ENCODE results near the gene B3GALT4. TPM values are rescaled to one million over a fixed set of nuclear protein-coding genes. Genes with fewer than 3 reads are reported as not detected.

B3GALT4 gene
- total and polyA plus RNA-seq, 2 of the 13 experiments (the other 11 are each of a cell fraction or from before 2014, with no cell fraction given): 0.04 to 0.27 TPM

DNA sequence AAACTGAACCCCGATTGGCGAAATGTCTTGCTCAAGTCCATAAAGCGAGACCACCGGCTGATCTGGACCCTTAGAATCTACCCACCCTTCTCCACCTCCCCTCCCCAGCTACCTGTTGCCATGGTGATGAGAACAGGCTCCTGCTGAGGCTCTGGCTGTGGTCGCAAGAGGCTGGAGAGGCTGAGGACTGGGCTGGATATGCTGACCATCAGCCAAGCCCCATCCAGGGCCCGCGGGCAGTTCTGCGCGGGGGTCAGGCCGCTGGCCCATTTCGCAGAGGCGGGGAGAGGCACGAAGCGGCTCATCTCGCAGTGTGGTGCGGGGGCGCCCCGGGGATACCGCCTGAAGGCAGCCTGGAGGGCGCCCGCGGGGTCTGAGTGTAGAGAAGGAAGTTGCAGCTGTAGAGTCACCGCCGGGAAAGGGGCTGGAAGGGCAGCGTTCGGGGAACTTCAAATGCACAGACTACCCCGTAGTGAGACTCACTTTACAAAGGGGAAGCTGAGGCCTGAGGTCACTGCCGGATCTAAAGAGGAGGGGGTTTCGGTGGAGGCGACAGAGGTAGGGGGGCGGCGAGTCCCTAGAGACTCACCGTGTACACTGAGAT, 36.3 kb downstream of the B3GALT4 start (continued):
- TF ChIP-seq POLR2AphosphoS2 (IDR thresholded peaks at IDR 0.05; ENCODE audit: low read depth, low read length): no peak
- 0 out of 2 replicates have a peak, but pooled peaks have one; percentile 20 for TF ChIP-seq ZNF281 (CRISPR knock-in tag; IDR thresholded peaks at IDR 0.05; ENCODE audit: borderline replicate concordance)
- TF ChIP-seq ELK4 (CRISPR knock-in tag; IDR thresholded peaks at IDR 0.05; ENCODE audit: borderline replicate concordance): no peak
- TF ChIP-seq ZKSCAN5 (CRISPR knock-in tag; IDR thresholded peaks at IDR 0.05): 0 out of 2 replicates have a peak, but pooled peaks have one; percentile 15
- TF ChIP-seq, protein P1, sequence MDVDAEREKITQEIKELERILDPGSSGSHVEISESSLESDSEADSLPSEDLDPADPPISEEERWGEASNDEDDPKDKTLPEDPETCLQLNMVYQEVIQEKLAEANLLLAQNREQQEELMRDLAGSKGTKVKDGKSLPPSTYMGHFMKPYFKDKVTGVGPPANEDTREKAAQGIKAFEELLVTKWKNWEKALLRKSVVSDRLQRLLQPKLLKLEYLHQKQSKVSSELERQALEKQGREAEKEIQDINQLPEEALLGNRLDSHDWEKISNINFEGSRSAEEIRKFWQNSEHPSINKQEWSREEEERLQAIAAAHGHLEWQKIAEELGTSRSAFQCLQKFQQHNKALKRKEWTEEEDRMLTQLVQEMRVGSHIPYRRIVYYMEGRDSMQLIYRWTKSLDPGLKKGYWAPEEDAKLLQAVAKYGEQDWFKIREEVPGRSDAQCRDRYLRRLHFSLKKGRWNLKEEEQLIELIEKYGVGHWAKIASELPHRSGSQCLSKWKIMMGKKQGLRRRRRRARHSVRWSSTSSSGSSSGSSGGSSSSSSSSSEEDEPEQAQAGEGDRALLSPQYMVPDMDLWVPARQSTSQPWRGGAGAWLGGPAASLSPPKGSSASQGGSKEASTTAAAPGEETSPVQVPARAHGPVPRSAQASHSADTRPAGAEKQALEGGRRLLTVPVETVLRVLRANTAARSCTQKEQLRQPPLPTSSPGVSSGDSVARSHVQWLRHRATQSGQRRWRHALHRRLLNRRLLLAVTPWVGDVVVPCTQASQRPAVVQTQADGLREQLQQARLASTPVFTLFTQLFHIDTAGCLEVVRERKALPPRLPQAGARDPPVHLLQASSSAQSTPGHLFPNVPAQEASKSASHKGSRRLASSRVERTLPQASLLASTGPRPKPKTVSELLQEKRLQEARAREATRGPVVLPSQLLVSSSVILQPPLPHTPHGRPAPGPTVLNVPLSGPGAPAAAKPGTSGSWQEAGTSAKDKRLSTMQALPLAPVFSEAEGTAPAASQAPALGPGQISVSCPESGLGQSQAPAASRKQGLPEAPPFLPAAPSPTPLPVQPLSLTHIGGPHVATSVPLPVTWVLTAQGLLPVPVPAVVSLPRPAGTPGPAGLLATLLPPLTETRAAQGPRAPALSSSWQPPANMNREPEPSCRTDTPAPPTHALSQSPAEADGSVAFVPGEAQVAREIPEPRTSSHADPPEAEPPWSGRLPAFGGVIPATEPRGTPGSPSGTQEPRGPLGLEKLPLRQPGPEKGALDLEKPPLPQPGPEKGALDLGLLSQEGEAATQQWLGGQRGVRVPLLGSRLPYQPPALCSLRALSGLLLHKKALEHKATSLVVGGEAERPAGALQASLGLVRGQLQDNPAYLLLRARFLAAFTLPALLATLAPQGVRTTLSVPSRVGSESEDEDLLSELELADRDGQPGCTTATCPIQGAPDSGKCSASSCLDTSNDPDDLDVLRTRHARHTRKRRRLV (CRISPR knock-in tag; IDR thresholded peaks at IDR 0.05): no peak
- TF ChIP-seq, protein P2, sequence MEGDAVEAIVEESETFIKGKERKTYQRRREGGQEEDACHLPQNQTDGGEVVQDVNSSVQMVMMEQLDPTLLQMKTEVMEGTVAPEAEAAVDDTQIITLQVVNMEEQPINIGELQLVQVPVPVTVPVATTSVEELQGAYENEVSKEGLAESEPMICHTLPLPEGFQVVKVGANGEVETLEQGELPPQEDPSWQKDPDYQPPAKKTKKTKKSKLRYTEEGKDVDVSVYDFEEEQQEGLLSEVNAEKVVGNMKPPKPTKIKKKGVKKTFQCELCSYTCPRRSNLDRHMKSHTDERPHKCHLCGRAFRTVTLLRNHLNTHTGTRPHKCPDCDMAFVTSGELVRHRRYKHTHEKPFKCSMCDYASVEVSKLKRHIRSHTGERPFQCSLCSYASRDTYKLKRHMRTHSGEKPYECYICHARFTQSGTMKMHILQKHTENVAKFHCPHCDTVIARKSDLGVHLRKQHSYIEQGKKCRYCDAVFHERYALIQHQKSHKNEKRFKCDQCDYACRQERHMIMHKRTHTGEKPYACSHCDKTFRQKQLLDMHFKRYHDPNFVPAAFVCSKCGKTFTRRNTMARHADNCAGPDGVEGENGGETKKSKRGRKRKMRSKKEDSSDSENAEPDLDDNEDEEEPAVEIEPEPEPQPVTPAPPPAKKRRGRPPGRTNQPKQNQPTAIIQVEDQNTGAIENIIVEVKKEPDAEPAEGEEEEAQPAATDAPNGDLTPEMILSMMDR (CRISPR knock-in tag; IDR thresholded peaks at IDR 0.05): 0 out of 2 replicates have a peak, but pooled peaks have one; percentile 26
- TF ChIP-seq SP2 (CRISPR knock-in tag; IDR thresholded peaks at IDR 0.05): peak; percentile 23; the same call in 1 of the 2 replicates
- 0 out of 2 replicates have a peak, but pooled peaks have one; percentile 4 for TF ChIP-seq ARID5B (CRISPR knock-in tag; IDR thresholded peaks at IDR 0.05)
- peak; percentile 9; the same call in 1 of the 2 replicates for TF ChIP-seq FOXK1 (CRISPR knock-in tag; IDR thresholded peaks at IDR 0.05; ENCODE audit: borderline replicate concordance, low read depth)
- TF ChIP-seq MYC (CRISPR knock-in tag; IDR thresholded peaks at IDR 0.05; ENCODE audit: borderline replicate concordance): no peak
- TF ChIP-seq MED8 (CRISPR knock-in tag; IDR thresholded peaks at IDR 0.05; ENCODE audit: insufficient replicate concordance): peak; percentile 16
- TF ChIP-seq ZNF260 (CRISPR knock-in tag; IDR thresholded peaks at IDR 0.05; ENCODE audit: borderline replicate concordance, low read depth): peak; percentile 79; the same call in 1 of the 2 replicates
